Neural crest cell (in vitro differentiated cells): ENCODE results near the gene TMEM51. TPM values are rescaled to one million over a fixed set of nuclear protein-coding genes. Genes with fewer than 3 reads are reported as not detected.

Source experiments
- DNase-seq: peaks from one replicate; pipeline ENCODE4 v3.0.0; 2021; ENCODE audit warnings: low read depth, mixed read lengths, low spot score
- H3K27ac Mint-ChIP-seq: one replicate; pipeline ENCODE4 v1.8.0; 2021; ENCODE audit warnings: mild to moderate bottlenecking, mixed read lengths; ENCODE audit not compliant: unreplicated experiment
- H3K27me3 Mint-ChIP-seq: 2 replicates; pipeline ENCODE4 v1.8.0; 2021; ENCODE audit warnings: low read depth, mild to moderate bottlenecking, mixed read lengths
- H3K36me3 Mint-ChIP-seq: 2 replicates; pipeline ENCODE4 v1.8.0; 2021; ENCODE audit warnings: low read depth, mild to moderate bottlenecking, mixed read lengths
- H3K4me1 Mint-ChIP-seq: 2 replicates; pipeline ENCODE4 v1.8.0; 2021; ENCODE audit warnings: mixed read lengths
- H3K4me3 Mint-ChIP-seq: one replicate; pipeline ENCODE4 v1.8.0; 2021; ENCODE audit warnings: mild to moderate bottlenecking, mixed read lengths
- H3K9me3 Mint-ChIP-seq: 2 replicates; pipeline ENCODE4 v1.8.0; 2021; ENCODE audit warnings: mixed read lengths
- total RNA-seq: library from RNA; stranded (reverse); gene quantifications from 2 replicates; pipeline ENCODE4 v1.2.1, GENCODE V29; 2021
- TF ChIP-seq, protein P1 (sequence below): fragments of 200-600 bp; sonication (generic); conservative IDR thresholded peaks from 2 replicates; pipeline ENCODE4 v1.5.0; 2021; ENCODE audit warnings: antibody characterized with exemption, mild to moderate bottlenecking

Gene TMEM51
- total RNA-seq, 1 donor from 2014 or later = 6.7 TPM

DNA sequence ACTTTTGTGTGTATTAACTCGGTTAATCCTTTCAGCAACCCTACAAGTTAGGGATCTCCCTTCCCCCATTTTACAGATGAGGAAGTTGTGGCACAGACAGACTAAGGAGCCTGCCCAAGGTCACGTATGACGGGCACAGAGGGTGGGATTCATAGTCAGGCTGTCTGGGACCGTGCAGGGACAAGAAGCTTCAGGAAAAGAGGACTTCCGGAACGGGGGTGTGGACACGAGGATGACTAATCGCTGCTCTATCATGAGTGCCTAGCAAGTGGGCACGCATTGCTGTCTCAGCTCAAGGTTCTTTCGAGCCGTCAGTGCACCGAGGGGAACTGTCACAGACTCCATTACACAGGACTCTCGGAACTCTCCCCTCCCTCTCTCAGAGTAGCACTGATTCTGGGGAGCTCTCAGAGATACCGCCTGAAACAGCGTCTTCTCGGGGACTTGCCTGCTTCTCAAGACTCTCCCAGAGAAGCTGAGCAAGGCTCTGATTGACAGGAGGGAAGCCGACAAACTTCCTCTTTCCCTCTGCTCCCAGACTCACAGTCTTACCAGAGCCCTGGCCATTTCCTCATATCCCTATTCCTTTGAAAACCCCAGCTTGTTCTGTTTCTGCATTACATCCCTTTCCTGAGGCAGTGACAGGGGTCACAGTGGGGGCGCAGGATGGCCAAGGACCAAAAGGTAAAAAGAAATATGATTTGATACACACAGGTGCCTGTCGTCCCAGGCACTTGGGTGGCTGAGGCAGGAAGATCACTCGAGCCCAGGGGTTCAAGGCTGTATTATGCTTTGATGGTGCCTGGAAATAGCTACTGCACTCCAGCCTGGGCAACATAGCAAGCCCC, 107.8 kb downstream of the TMEM51 start:
- Mint-ChIP-seq H3K27ac (no peak overlapping the region), H3K9me3 (peaks cover 3% of the 10 kb centered on the region), H3K36me3 (no peaks in the 10 kb centered on the region), H3K27me3 (no peaks in the 10 kb centered on the region), H3K4me3 (no peak overlapping the region), H3K4me1 (peaks cover 14% of the 10 kb centered on the region)
- TF ChIP-seq, protein P1, sequence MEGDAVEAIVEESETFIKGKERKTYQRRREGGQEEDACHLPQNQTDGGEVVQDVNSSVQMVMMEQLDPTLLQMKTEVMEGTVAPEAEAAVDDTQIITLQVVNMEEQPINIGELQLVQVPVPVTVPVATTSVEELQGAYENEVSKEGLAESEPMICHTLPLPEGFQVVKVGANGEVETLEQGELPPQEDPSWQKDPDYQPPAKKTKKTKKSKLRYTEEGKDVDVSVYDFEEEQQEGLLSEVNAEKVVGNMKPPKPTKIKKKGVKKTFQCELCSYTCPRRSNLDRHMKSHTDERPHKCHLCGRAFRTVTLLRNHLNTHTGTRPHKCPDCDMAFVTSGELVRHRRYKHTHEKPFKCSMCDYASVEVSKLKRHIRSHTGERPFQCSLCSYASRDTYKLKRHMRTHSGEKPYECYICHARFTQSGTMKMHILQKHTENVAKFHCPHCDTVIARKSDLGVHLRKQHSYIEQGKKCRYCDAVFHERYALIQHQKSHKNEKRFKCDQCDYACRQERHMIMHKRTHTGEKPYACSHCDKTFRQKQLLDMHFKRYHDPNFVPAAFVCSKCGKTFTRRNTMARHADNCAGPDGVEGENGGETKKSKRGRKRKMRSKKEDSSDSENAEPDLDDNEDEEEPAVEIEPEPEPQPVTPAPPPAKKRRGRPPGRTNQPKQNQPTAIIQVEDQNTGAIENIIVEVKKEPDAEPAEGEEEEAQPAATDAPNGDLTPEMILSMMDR = no peak
- no peak for DNase-seq

DNA sequence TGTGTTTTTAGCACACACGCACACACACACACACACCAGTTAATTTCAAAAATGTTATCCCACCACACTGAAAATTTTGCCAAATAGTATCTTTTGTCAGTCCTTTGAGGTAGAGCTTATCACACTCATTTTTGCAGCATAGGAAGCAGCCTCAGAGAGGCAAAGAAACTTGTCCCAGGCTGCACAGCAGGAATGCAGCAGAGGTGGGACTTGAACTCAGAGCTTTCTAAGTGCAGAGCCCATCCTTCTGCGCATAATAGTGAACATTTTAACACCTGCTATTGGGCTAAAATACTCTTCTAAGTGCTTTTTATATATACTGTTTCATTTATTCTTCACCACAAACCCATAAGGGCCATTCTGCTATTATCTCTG, 108.4 kb downstream of the TMEM51 start:
- peaks cover 14% of the 10 kb centered on the region for H3K4me1 Mint-ChIP-seq
- H3K27me3 Mint-ChIP-seq = no peaks in the 10 kb centered on the region
- TF ChIP-seq, protein P1 = no peak
- DNase-seq = no peak
- no peak overlapping the region for H3K4me3 Mint-ChIP-seq
- peaks cover 5% of the 10 kb centered on the region for H3K9me3 Mint-ChIP-seq
- no peak overlapping the region for H3K27ac Mint-ChIP-seq
- H3K36me3 Mint-ChIP-seq = no peaks in the 10 kb centered on the region

DNA sequence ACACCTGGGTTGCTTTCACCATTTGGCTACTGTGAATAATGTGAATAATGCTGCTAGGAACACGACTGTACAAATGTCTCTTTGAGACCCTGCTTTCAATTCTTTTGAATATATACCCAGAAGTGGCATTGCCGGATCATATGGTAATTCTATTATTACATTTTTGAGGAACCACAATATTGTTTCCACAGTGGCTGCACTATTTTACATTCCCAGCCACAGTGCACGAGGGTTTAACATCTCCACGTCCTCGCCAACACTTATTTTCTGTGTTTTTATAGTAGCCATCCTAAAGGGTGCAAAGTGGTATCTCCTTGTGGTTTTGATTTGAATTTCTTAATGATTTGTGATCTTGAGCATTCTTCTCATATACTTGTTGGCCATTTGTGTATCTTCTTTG, 109.2 kb downstream of the TMEM51 start:
- TF ChIP-seq, protein P1 = no peak
- Mint-ChIP-seq H3K4me1 (peaks cover 14% of the 10 kb centered on the region), H3K9me3 (peaks cover 5% of the 10 kb centered on the region), H3K36me3 (no peaks in the 10 kb centered on the region), H3K27ac (no peak overlapping the region), H3K27me3 (no peaks in the 10 kb centered on the region), H3K4me3 (no peak overlapping the region)
- DNase-seq = no peak

DNA sequence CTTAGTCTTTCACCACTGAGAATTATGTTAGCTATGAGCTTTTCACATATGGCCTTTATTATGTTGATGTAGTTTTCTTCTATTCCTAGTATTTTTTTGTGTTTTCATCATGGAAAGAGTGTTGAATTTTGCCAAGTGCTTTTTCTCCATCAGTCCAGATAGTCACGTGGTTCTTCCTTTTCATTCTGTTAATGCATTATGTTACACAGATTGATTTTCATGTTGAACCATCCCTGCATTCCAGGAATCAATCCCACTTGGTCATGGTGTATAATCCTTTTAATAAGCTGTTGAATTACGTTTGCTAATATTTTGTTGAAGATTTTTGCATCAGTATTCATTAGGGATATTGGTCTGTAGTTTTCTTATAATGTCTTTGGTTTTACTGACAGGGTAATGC, 111.2 kb downstream of the TMEM51 start:
- Mint-ChIP-seq H3K9me3 (peaks cover 5% of the 10 kb centered on the region), H3K27ac (no peak overlapping the region), H3K36me3 (no peaks in the 10 kb centered on the region), H3K27me3 (no peaks in the 10 kb centered on the region), H3K4me1 (peaks cover 14% of the 10 kb centered on the region), H3K4me3 (no peak overlapping the region)
- no peak for DNase-seq
- TF ChIP-seq, protein P1 = no peak

Other genes with a start within 250 kb of the TMEM51 start
- gene FHAD1, start 93.5 kb downstream of the TMEM51 start, total RNA-seq = 1.6 and 1.7 TPM in 2 replicates